ENCODE results near the gene FAM237A. TPM values are rescaled to one million over a fixed set of nuclear protein-coding genes. Genes with fewer than 3 reads are reported as not detected.

FAM237A gene
- total RNA-seq (2022; extraction: Qiagen RNA extraction; ENCODE audit: low read depth): not detected in 5 replicates

DNA sequence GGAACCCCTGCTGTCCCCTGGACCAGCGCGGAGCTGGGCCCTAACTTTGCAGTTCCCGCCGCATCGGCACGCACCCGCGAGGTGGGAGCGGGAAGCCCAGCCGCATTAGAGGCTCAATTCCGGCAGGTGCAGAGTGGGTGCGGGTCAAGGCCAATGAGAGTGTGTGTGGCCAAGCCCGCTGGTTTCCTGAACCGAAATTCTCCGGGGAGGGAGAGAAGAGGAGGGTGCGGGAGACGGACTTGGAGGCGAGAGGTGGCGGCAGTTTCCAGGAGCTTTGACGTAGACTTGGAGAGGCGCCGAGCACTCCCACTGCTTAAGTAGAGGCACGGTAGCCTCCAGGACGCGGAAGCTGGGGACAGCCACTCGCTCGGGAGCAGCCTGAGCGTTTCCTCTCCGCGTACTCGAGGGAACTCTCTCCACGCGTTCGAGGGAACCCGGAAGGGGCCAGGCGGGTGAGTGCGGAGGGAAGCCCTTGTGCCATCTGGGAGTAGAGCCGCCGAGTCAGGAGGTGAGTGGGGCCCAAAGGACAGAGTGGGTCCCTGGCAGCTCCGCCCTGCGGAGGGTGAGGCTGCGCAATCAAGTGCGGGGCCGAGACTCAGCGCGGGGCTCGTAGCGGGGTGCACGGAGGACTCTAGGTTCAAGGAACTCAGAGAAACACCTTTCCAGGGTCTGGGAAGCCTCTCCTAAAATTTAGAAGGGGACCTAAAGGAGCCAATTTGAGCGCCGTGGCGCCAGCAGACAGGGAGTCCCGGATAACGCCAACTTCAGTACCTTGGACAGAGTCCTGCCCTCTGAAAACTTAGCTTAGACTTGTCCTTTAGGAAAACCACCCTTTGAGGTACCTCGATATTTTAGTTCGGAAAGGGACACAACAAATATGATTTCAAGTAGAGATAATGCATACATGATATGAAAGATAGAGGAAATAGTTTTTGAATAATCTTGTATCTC is at the start of gene FAM237A:
Gene FAM237A (plus strand): TSS at position 413 of the 951 bp plus-strand sequence. CDS start 1,750 bp downstream, outside the sequence.

Other genes with a start within 250 kb of the FAM237A start
- gene ADAM23, start 199.0 kb upstream of the FAM237A start, total RNA-seq (2022; extraction: Qiagen RNA extraction; ENCODE audit: low read depth): 8.8 to 10.2 TPM (median 10.0 TPM) in 5 replicates
- not detected in 5 replicates for gene DYTN, start 75.9 kb downstream of the FAM237A start, total RNA-seq (2022; extraction: Qiagen RNA extraction; ENCODE audit: low read depth)
- 1.6 to 2.2 TPM (median 1.8 TPM) in 5 replicates for gene MDH1B, start 122.8 kb downstream of the FAM237A start, total RNA-seq (2022; extraction: Qiagen RNA extraction; ENCODE audit: low read depth)
- gene FASTKD2, start 123.1 kb downstream of the FAM237A start, total RNA-seq (2022; extraction: Qiagen RNA extraction; ENCODE audit: low read depth): 34.6 to 39.9 TPM (median 36.2 TPM) in 5 replicates

Measured in A549 treated with DMSO at 1 μM for 4 hours (cell line).